NCI-H2107 treated with DMSO at 0.1 percent for 48 hours (cell line): ENCODE measurements around the gene PPP3CB.

Source experiments
- DNase-seq: peaks from one replicate; lab custom pipeline; 2025; ENCODE audit not compliant: unreplicated experiment; lab: John Stamatoyannopoulos, UW

PPP3CB gene

DNA sequence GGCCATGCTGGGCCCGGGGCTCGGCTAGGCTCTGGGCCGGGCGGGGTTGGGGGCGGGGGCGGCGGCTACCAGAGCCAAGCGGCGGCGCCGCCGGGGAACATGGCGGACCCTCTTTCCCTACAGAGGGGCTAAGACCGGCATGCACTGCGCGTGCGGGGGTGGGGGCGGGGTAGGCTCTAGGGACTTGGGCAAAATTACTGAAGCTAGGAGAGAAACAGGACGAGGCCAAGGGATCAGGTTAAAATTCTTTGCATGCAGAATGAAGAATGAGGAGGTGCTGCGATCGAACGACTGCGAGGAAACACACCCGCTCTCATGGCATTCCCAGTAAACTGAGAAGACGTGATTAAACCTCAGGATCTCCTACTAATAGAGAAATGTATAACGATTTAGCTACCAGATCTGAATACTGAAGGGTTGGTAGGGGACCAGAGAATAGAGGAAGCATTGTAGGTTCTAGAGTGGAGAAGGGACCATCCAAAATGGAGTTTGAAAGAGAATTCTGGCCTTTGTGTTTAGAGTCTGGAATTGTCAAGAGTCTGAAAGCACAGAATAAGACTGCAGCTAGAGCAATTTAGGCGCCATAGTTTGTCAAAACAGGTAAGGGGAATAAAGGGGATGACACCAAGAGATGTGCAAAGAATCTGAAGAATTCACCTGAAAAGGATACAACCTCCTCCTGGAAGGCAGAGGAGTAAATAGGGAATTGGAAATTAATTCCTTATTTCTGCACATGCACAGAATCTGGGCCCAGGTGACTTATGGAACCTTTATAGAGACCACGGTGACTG lies at the start of gene PPP3CB:
TSS of gene PPP3CB (minus strand) at position 141 of the 791 bp plus-strand sequence. CDS start at position 6, 135 bp downstream.
- DNase-seq, result peak; percentile 84

DNA sequence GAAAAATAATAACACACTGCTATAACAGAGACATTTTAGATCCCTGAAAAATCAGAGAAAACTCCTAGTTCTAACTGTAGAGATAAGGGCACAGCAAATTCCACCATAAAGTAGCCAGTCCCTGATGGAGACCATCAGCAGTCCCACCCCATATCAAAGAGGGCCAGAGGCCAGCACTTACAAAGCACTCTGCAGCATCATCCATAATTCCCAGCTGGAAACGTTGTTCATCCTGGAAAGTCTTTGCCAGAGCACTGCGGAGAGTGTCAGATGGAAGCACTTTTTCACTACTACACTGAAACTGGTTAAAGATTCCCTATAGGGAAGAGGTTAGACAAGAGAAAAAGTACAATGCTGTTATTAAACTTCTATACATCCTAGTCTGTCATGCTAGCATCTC lies 49.5 kb upstream of the PPP3CB start:
- no peak for DNase-seq

DNA sequence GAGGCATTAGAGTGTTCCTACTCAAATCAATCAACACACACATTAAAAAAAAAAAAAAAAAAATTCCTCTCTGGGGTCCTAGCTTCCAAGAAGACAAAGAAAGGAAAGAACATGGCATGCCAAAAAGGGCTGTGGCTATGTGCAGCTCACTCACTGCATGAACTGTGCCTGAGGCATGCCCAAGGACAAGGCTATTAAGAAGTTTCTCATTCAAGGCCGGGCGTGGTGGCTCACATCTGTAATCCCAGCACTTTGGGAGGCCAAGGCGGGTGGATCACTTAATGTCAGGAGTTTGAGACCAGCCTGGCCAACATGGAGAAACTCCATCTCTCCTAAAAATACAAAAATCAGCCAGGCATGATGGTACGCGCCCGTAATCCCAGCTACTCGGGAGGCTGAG lies 41.9 kb upstream of the PPP3CB start:
- DNase-seq, result no peak

- DNase-seq, result no peak
These were observed 41.5 kb upstream of the PPP3CB start for GRCh38 chr10:73537288-73537687.

GRCh38 chr10:73534857-73535256 lies 39.0 kb upstream of the PPP3CB start:
- no peak for DNase-seq

DNA sequence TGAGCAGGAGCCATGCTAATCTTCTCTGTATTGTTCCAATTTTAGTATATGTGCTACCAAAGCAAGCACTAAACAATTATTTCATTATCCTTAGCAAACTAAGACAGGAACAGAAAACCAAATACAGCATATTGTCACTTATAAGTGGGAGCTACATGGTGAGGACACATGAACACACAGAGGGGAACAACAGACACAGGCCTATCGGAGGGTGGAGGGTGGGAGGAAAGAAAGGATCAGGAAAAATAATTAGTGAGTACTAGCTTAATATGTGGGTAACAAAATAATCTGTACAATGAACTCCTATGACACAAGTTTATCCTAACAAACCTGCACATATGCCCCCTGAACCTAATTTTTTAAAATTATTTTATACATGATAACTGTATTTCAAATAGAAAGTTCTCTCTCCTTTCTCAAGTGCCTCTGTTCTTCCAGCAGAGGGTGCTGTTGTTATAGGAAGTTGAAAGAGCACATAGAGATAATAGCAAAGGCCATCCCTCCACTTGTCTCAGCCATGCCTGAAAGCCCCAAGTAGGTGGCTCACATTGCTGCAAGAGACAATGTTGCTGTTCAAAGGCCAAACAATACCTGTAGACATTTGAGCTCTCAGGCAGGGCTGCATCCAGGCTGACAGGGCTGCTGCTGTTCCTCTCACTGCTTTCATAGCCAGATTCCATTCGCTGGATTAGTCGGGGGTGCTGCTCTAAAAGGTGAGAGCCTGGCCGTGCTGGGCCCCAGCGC lies 33.4 kb upstream of the PPP3CB start:
- DNase-seq, result peak; percentile 73

DNA sequence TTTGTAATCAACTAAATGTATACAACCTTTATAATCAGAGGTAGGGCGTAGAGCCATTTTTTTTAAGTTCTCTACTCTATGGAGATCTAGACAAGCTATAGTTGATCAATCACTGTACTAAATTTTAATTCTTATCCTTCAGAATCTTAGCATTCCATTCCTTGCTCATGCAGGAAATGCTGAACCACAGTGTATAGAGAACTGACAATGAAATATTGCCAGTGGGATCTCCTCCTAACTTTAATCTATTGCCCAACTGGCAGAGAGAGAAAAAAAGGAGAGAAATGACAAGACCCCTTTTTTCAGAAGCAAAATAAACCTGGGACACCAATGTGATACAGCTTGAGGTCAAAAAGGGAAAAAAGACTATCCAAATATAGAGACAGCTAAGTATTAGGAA lies 26.4 kb upstream of the PPP3CB start:
- no peak for DNase-seq

GRCh38 chr10:73519336-73519735 lies 23.5 kb upstream of the PPP3CB start:
- no peak for DNase-seq

GRCh38 chr10:73517166-73517888 lies 21.5 kb upstream of the PPP3CB start:
- no peak for DNase-seq

- no peak for DNase-seq
These were observed 16.5 kb upstream of the PPP3CB start for GRCh38 chr10:73512207-73512743.

DNA sequence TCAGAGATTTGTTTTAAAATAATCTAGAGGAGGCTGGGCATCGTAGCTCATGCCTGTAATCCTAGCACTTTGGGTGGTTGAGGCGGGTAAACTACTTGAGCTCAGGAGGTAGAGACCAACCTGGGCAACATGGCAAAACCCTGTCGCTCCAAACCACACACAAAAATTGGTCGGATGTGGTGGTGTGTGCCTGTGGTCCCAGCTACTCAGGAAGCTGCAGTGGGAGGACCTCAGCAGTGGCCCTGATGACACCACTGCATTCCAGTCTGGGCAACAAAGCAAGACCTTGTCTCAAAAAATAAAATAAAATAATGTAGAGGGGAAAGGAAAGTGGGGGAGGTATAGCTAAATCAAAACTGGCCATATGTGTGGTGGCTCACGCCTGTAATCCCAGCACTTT lies 13.9 kb upstream of the PPP3CB start:
- no peak for DNase-seq

DNA sequence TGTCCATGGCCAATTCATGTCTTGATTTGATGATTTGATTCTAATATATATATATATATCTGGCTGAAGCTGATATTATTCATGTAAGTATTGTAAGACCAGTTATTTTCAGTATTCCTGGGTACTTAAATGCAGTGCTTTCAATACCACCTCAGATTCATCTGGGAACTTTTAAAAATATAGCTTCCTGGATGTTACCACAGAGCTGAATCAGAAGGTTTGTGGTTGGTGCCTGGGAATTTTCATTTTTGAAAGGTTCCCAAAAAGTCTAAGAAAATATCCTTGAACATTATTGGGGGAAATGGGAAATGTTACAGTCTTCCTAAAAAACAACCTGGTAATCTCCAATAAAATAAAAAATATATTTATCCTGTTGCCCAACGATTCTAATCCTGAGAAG lies 10.7 kb upstream of the PPP3CB start:
- no peak for DNase-seq

DNA sequence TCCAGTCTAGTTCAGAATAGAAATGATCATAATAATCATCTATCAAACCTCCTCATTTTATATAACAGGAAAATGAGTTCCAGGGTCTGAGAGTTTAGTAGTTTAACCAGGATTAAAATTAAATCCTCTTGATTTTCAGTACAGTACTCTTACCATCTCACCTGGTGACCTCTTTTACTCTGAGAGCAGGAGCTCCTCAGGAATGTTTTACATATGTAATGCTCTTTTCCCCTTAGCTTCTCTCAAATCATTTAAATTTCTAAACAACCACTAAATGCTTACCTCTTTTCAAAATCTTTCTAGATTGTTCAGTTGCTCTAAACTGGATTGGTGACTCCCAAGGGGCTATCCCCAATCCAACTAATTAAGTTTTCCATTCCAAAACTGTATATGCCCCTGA lies 10.2 kb upstream of the PPP3CB start:
- no peak for DNase-seq

- DNase-seq, result no peak
These were observed 7.2 kb upstream of the PPP3CB start for GRCh38 chr10:73503037-73503436.

GRCh38 chr10:73501651-73502050 lies 5.8 kb upstream of the PPP3CB start:
- DNase-seq, result no peak

DNA sequence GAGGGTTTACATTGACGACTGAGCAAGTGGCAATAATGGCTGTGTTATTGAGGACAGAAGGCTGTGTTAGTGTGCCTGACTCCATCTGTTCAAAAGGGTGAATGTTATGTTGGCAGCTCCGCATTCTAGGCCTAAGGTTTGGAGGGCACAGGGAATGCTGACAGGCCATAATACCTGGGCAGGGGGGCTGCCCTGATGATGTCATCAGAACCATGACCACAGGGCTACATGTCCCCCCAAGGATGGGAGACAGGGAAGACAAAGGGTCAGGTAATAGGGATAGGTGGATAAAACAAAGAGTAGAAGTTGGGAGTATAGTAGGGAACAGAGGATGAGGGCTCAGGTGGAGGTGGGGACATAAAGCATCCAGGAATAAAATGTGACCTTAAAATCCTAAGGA lies 1.8 kb upstream of the PPP3CB start:
- DNase-seq, result no peak

- DNase-seq, result peak; percentile 25
These were observed 469 bp downstream of the PPP3CB start for GRCh38 chr10:73495226-73495883.

- DNase-seq, result no peak
These were observed 973 bp downstream of the PPP3CB start for GRCh38 chr10:73494877-73495225.

- DNase-seq, result no peak
These were observed 1.6 kb downstream of the PPP3CB start for GRCh38 chr10:73494213-73494612.

GRCh38 chr10:73493781-73494180 lies 2.0 kb downstream of the PPP3CB start:
- no peak for DNase-seq

- no peak for DNase-seq
These were observed 9.2 kb downstream of the PPP3CB start for GRCh38 chr10:73486601-73487000.
